DND-41 (cell line): ENCODE measurements around the gene MCRS1.

Experiments
- ATAC-seq: fragments of 200-7000 bp; cut with Tn5 transposase; 3 replicates; pipeline ENCODE4 v1.9.1; 2021; ENCODE audit warnings: low read depth; ENCODE audit not compliant: insufficient read depth
- DNase-seq: peaks from one replicate; pipeline ENCODE4 v3.0.0-alpha.2; 2020
- H2AFZ ChIP-seq: 2 replicates; pipeline ENCODE4 v1.6.0; 2012; ENCODE audit warnings: low read depth, low read length
- H3K27ac ChIP-seq: 2 replicates; pipeline ENCODE4 v1.5.1; 2012; ENCODE audit warnings: low read length, inconsistent platforms
- H3K27me3 ChIP-seq: fragments of 200-600 bp; sonication (generic); 2 replicates; pipeline ENCODE4 v1.6.0; 2012; ENCODE audit warnings: low read length, mild to moderate bottlenecking, inconsistent platforms; ENCODE audit not compliant: insufficient read depth, poor library complexity
- H3K36me3 ChIP-seq: 2 replicates; pipeline ENCODE4 v1.5.1; 2012; ENCODE audit warnings: low read length, inconsistent platforms; ENCODE audit not compliant: insufficient read depth
- H3K4me1 ChIP-seq: 2 replicates; pipeline ENCODE4 v1.5.1; 2012; ENCODE audit warnings: mild to moderate bottlenecking, low read length; ENCODE audit not compliant: insufficient read depth
- H3K4me2 ChIP-seq: 2 replicates; pipeline ENCODE4 v1.6.0; 2012; ENCODE audit warnings: mild to moderate bottlenecking, moderate library complexity, low read length, inconsistent platforms; ENCODE audit not compliant: insufficient read depth
- H3K4me3 ChIP-seq, 2 experiments: fragments of 200-600 bp in 1 of 2; shearing (Covaris generic) in 1 of 2; 2 replicates each; pipeline ENCODE4 v1.5.1; 2012 to 2016; ENCODE audit warnings: inconsistent platforms in 2 of 2, low read length in 2 of 2, mild to moderate bottlenecking in 2 of 2, low read depth in 1 of 2, moderate library complexity in 1 of 2
- H3K79me2 ChIP-seq: 2 replicates; pipeline ENCODE4 v1.6.0; 2012; ENCODE audit warnings: low read length, inconsistent platforms; ENCODE audit not compliant: insufficient read depth
- H3K9ac ChIP-seq: 2 replicates; pipeline ENCODE4 v1.6.0; 2012; ENCODE audit warnings: low read depth, mild to moderate bottlenecking, inconsistent platforms, low read length, moderate library complexity
- H3K9me3 ChIP-seq: 2 replicates; pipeline ENCODE4 v1.5.1; 2012; ENCODE audit warnings: low read length, moderate library complexity, mild to moderate bottlenecking, inconsistent platforms; ENCODE audit not compliant: insufficient read depth, severe bottlenecking
- H4K20me1 ChIP-seq: 2 replicates; pipeline ENCODE4 v1.6.0; 2012; ENCODE audit warnings: low read length; ENCODE audit not compliant: insufficient read depth
- CTCF ChIP-seq: IDR thresholded peaks from 2 replicates; pipeline ENCODE4 v1.5.1; 2012; ENCODE audit warnings: borderline replicate concordance, low read length, moderate library complexity, mild to moderate bottlenecking; ENCODE audit not compliant: poor library complexity, severe bottlenecking; ENCODE audit errors: extremely low read depth
- EZH2 ChIP-seq: IDR thresholded peaks from 3 replicates; pipeline ENCODE4 v1.6.1; 2012; ENCODE audit warnings: borderline replicate concordance, low read depth, mild to moderate bottlenecking, moderate library complexity, low read length, inconsistent platforms; ENCODE audit not compliant: severe bottlenecking

The MCRS1 gene

GRCh38 chr12:49539406-49540228 is 28.3 kb downstream of the MCRS1 start:
- peaks cover 15% of the 10 kb centered on the region for H4K20me1 ChIP-seq
- no peaks in the 10 kb centered on the region for H3K36me3 ChIP-seq
- H3K4me1 ChIP-seq, result peaks cover 17% of the 10 kb centered on the region
- no peaks in the 10 kb centered on the region for H3K79me2 ChIP-seq
- TF ChIP-seq EZH2, result peak; percentile 16
- TF ChIP-seq CTCF, result no peak
- no peak for DNase-seq
- peak overlapping the region; percentile 73 for H3K4me2 ChIP-seq
- H3K9me3 ChIP-seq, result no peaks in the 10 kb centered on the region
- no peak overlapping the region for H2AFZ ChIP-seq
- H3K9ac ChIP-seq, result peak overlapping the region; percentile 35; the same call in 1 of the 2 replicates
- H3K4me3 ChIP-seq, result peak overlapping the region in 1 of 2 experiments; percentile 53; a peak in 1 of 4 replicates
- H3K27me3 ChIP-seq, result peaks cover 29% of the 10 kb centered on the region
- H3K27ac ChIP-seq, result no peak overlapping the region
- ATAC-seq, result no peak

- no peaks in the 10 kb centered on the region for H3K36me3 ChIP-seq
- peaks cover 15% of the 10 kb centered on the region for H4K20me1 ChIP-seq
- no peak within 1 kb of the TSS for H3K27ac ChIP-seq
- peak within 1 kb of the TSS; percentile 73 for H3K4me2 ChIP-seq
- TF ChIP-seq EZH2 (peak; percentile 63), CTCF (no peak)
- ATAC-seq, result peak; percentile 97
- peaks cover 17% of the 10 kb centered on the region for H3K4me1 ChIP-seq
- peak within 1 kb of the TSS; percentile 6 to 53; a peak in 3 of 4 replicates for H3K4me3 ChIP-seq
- H3K27me3 ChIP-seq, result peaks cover 29% of the 10 kb centered on the region
- peak within 1 kb of the TSS; percentile 35; the same call in 1 of the 2 replicates for H3K9ac ChIP-seq
- DNase-seq, result peak; percentile 96
- no peaks in the 10 kb centered on the region for H3K79me2 ChIP-seq
- no peaks in the 10 kb centered on the region for H3K9me3 ChIP-seq
- H2AFZ ChIP-seq, result peak within 1 kb of the TSS; percentile 53; the same call in 1 of the 2 replicates
Observed at GRCh38 chr12:49538510-49539403, 29.2 kb downstream of the MCRS1 start, which contains the start of gene KCNH3. Gene KCNH3, plus strand, starts transcription at chr12:49539030. Its CDS starts 387 bp downstream, at chr12:49539417.

- ATAC-seq, result no peak
- Histone ChIP-seq H3K4me1 (peaks cover 17% of the 10 kb centered on the region), H2AFZ (no peak overlapping the region), H4K20me1 (peaks cover 15% of the 10 kb centered on the region), H3K36me3 (no peaks in the 10 kb centered on the region), H3K4me2 (peak overlapping the region; percentile 73), H3K4me3 (peak overlapping the region; percentile 6 to 53; a peak in 3 of 4 replicates), H3K79me2 (no peaks in the 10 kb centered on the region), H3K9ac (peak overlapping the region; percentile 35; the same call in 1 of the 2 replicates), H3K27me3 (peaks cover 29% of the 10 kb centered on the region), H3K27ac (no peak overlapping the region), H3K9me3 (no peaks in the 10 kb centered on the region)
- TF ChIP-seq EZH2 (no peak), CTCF (no peak)
- no peak for DNase-seq
Observed at GRCh38 chr12:49537752-49538509, 30.0 kb downstream of the MCRS1 start.
